H1 (cell line): ENCODE data around the gene C3orf52. TPM values are rescaled to one million over a fixed set of nuclear protein-coding genes. Genes with fewer than 3 reads are reported as not detected.

Experiments
- CTCF ChIA-PET: fragments of 300-600 bp; sonication (Branson Sonifier 250); formaldehyde crosslinking; loops from one replicate; lab custom pipeline; 2021; ENCODE audit not compliant: partially characterized antibody; lab: Charles Lee
- POLR2A ChIA-PET: fragments of 300-600 bp; sonication (Branson Sonifier 250); formaldehyde crosslinking; loops from one replicate; lab custom pipeline; 2021; ENCODE audit warnings: inconsistent platforms; ENCODE audit not compliant: partially characterized antibody; lab: Charles Lee
- DNase-seq, 2 experiments: peaks; one replicate each; pipeline versions ENCODE4 v3.0.0 to v3.0.0-alpha.2; 2010 to 2022; ENCODE audit warnings: low spot score in 2 of 2, low read depth in 1 of 2, mixed read lengths in 1 of 2
- FAIRE-seq: peaks from 2 replicates; lab custom pipeline; 2011; peaks lifted over from hg19 to GRCh38; lab: Jason Lieb, UNC
- H2AFZ ChIP-seq: 2 replicates; pipeline ENCODE4 v1.8.1; 2012; ENCODE audit warnings: low read length, inconsistent platforms
- H2AK5ac ChIP-seq: 2 replicates; pipeline ENCODE4 v1.6.1; 2013; ENCODE audit warnings: low read depth, low read length
- H2BK120ac ChIP-seq: replicated peaks from 2 replicates; pipeline ENCODE3; 2013; ENCODE audit warnings: low read depth, low read length, inconsistent platforms
- H2BK12ac ChIP-seq: 2 replicates; pipeline ENCODE4 v1.6.1; 2013; ENCODE audit warnings: low read depth, low read length
- H2BK15ac ChIP-seq: 2 replicates; pipeline ENCODE4 v1.6.1; 2013; ENCODE audit warnings: low read length
- H2BK20ac ChIP-seq: 2 replicates; pipeline ENCODE4 v1.6.1; 2013; ENCODE audit warnings: low read length
- H2BK5ac ChIP-seq: 2 replicates; pipeline ENCODE4 v1.6.1; 2013; ENCODE audit warnings: low read depth, low read length
- H3K14ac ChIP-seq: 2 replicates; pipeline ENCODE4 v1.6.1; 2013; ENCODE audit warnings: inconsistent platforms; ENCODE audit not compliant: insufficient read length
- H3K18ac ChIP-seq: 2 replicates; pipeline ENCODE4 v1.6.1; 2013; ENCODE audit warnings: low read length; ENCODE audit errors: extremely low read depth
- H3K23ac ChIP-seq: 2 replicates; pipeline ENCODE4 v1.6.1; 2013; ENCODE audit warnings: inconsistent platforms; ENCODE audit not compliant: insufficient read length
- H3K23me2 ChIP-seq: 2 replicates; pipeline ENCODE4 v1.6.1; 2013; ENCODE audit warnings: low read depth, low read length
- H3K27ac ChIP-seq: 2 replicates; pipeline ENCODE4 v1.6.1; 2011; ENCODE audit warnings: low read depth, low read length, inconsistent platforms
- H3K27me3 ChIP-seq, 4 experiments: replicated peaks in 1 of 4; 1 replicate in 1 of 4; 2 replicates in 3 of 4; pipeline versions ENCODE4 v1.6.1 to v1.8.1; 2011 to 2013; ENCODE audit warnings: low read length in 3 of 4, mild to moderate bottlenecking in 3 of 4, inconsistent platforms in 2 of 4, mixed read lengths in 2 of 4, moderate library complexity in 1 of 4; ENCODE audit not compliant: control insufficient read depth in 3 of 4, insufficient read depth in 3 of 4; ENCODE audit errors: extremely low read depth in 1 of 4
- H3K36me3 ChIP-seq, 4 experiments: 2 replicates each; pipeline versions ENCODE4 v1.6.1 to v1.8.1; 2011 to 2013; ENCODE audit warnings: mild to moderate bottlenecking in 4 of 4, low read length in 3 of 4, moderate library complexity in 2 of 4, control low read depth in 1 of 4, inconsistent platforms in 1 of 4; ENCODE audit not compliant: insufficient read depth in 4 of 4, control insufficient read depth in 2 of 4
- H3K4ac ChIP-seq: replicated peaks from 2 replicates; pipeline ENCODE3; 2013; ENCODE audit warnings: low read length, low read depth, mixed read lengths, inconsistent platforms; ENCODE audit not compliant: insufficient read length
- H3K4me1 ChIP-seq, 4 experiments: replicated peaks in 1 of 4; 1 replicate in 1 of 4; 2 replicates in 3 of 4; pipeline versions ENCODE4 v1.6.1 to v1.8.1; 2011 to 2013; ENCODE audit warnings: low read length in 3 of 4, inconsistent platforms in 2 of 4, mixed read lengths in 1 of 4; ENCODE audit not compliant: insufficient read depth in 4 of 4, control insufficient read depth in 3 of 4
- H3K4me2 ChIP-seq, 2 experiments: 2 replicates each; pipeline versions ENCODE4 v1.6.1 to v1.8.1; 2011 to 2013; ENCODE audit warnings: low read depth in 2 of 2, low read length in 2 of 2, control low read depth in 1 of 2, inconsistent platforms in 1 of 2, mild to moderate bottlenecking in 1 of 2; ENCODE audit not compliant: insufficient read depth in 1 of 2
- H3K4me3 ChIP-seq, 4 experiments: fragments of 200-600, 300-600 bp in 1 of 4; sonication (generic), shearing (Covaris generic), sonication (Bioruptor Twin) in 1 of 4; 2 replicates each; pipeline versions ENCODE4 v1.5.1 to v1.8.1; 2011 to 2016; ENCODE audit warnings: low read length in 4 of 4, low read depth in 3 of 4, control low read depth in 2 of 4, inconsistent platforms in 2 of 4, mild to moderate bottlenecking in 2 of 4, mixed read lengths in 1 of 4, moderate library complexity in 1 of 4; ENCODE audit not compliant: insufficient read depth in 2 of 4; ENCODE audit errors: extremely low read depth in 1 of 4
- H3K56ac ChIP-seq: replicated peaks from 2 replicates; pipeline ENCODE3; 2013; ENCODE audit warnings: low read depth, mild to moderate bottlenecking, mixed read lengths, low read length, inconsistent platforms; ENCODE audit not compliant: insufficient read length
- H3K79me1 ChIP-seq: 2 replicates; pipeline ENCODE4 v1.6.1; 2013; ENCODE audit warnings: low read depth, low read length, control low read depth
- H3K79me2 ChIP-seq, 2 experiments: 2 replicates each; pipeline versions ENCODE4 v1.6.1 to v1.8.1; 2012 to 2013; ENCODE audit warnings: low read length in 2 of 2, mild to moderate bottlenecking in 2 of 2, inconsistent platforms in 1 of 2; ENCODE audit not compliant: insufficient read depth in 2 of 2, control insufficient read depth in 1 of 2
- H3K9ac ChIP-seq, 4 experiments: replicated peaks in 1 of 4; 1 replicate in 1 of 4; 2 replicates in 3 of 4; pipeline versions ENCODE4 v1.6.1 to v1.8.1; 2011 to 2013; ENCODE audit warnings: low read depth in 3 of 4, low read length in 3 of 4, control low read depth in 2 of 4, mild to moderate bottlenecking in 2 of 4, moderate library complexity in 2 of 4, inconsistent platforms in 1 of 4; ENCODE audit errors: extremely low read depth in 1 of 4
- H3K9me3 ChIP-seq, 2 experiments: 2 replicates each; pipeline versions ENCODE4 v1.6.1 to v1.8.1; 2012 to 2013; ENCODE audit warnings: mild to moderate bottlenecking in 2 of 2, moderate library complexity in 2 of 2, control low read depth in 1 of 2, inconsistent platforms in 1 of 2, low read depth in 1 of 2, low read length in 1 of 2, mixed read lengths in 1 of 2; ENCODE audit not compliant: insufficient read depth in 2 of 2
- H4K20me1 ChIP-seq, 2 experiments: replicated peaks in 1 of 2; 2 replicates each; pipeline versions ENCODE3 to v1.8.1; 2011 to 2013; ENCODE audit warnings: inconsistent platforms in 2 of 2, low read length in 2 of 2, mild to moderate bottlenecking in 1 of 2; ENCODE audit not compliant: insufficient read depth in 2 of 2, control insufficient read depth in 1 of 2
- H4K5ac ChIP-seq: 2 replicates; pipeline ENCODE4 v1.6.1; 2013; ENCODE audit warnings: low read length, low read depth, mixed read lengths, inconsistent platforms; ENCODE audit not compliant: insufficient read length
- H4K8ac ChIP-seq: 2 replicates; pipeline ENCODE4 v1.8.0; 2013; ENCODE audit warnings: mild to moderate bottlenecking, moderate library complexity, low read length, inconsistent platforms; ENCODE audit not compliant: insufficient read depth; ENCODE audit errors: extremely low read depth
- H4K91ac ChIP-seq: replicated peaks from 2 replicates; pipeline ENCODE3; 2013; ENCODE audit warnings: low read length, mixed read lengths, inconsistent platforms; ENCODE audit not compliant: insufficient read length
- CREB1 ChIP-seq: IDR thresholded peaks from 2 replicates; pipeline ENCODE4 v1.6.1; 2012; ENCODE audit warnings: inconsistent platforms
- SP4 ChIP-seq: IDR thresholded peaks from 2 replicates; pipeline ENCODE4 v1.6.1; 2012; ENCODE audit warnings: low read length, inconsistent platforms
- TAF7 ChIP-seq: optimal IDR thresholded peaks from 2 replicates; pipeline ENCODE3; 2011; ENCODE audit warnings: low read depth, mild to moderate bottlenecking, inconsistent platforms, low read length, moderate library complexity, borderline replicate concordance
- WGBS, 2 experiments: shearing (Covaris generic) in 1 of 2; methylation state at CpG; one replicate each; pipeline versions ENCODE4 v1.1.6 to v1.1.7; 2013 to 2015; ENCODE audit warnings: low lambda C conversion rate in 2 of 2, mixed read lengths in 2 of 2, inconsistent platforms in 1 of 2, low coverage in 1 of 2, missing lambda C conversion rate in 1 of 2; ENCODE audit not compliant: insufficient replicate concordance in 2 of 2, insufficient coverage in 1 of 2, insufficient read length in 1 of 2; ENCODE audit errors: extremely low coverage in 1 of 2, missing lambda C conversion rate in 1 of 2; 5-methylcytosine and 5-hydroxymethylcytosine counted together
- polyA plus RNA-seq, 7 experiments: library from polyadenylated mRNA; depleted of rRNA in 3 of 7; stranded (reverse) in 5 of 7; unstranded in 2 of 7; fragments of >200 nt in 5 of 7; fragments of 200-250 nt in 2 of 7; gene quantifications; 1 replicate in 5 of 7; 2 replicates in 1 of 7; 4 replicates in 1 of 7; pipeline versions ENCODE4 v1.2.1 to v1.2.3, GENCODE V29; 2011 to 2013; ENCODE audit warnings: missing spikeins in 2 of 7, mixed read lengths in 2 of 7
- total RNA-seq: library from RNA; stranded (reverse); fragmentation: NEBNext Ultra II Directional; extraction: Animal tissue kit (Norgen Biotek cat#: 25700); gene quantifications from 2 replicates; pipeline ENCODE4 v1.2.1, GENCODE V29; 2021

The C3orf52 gene
- total and polyA plus RNA-seq, 2 of the 8 experiments (the other 6 are each of a cell fraction or from before 2014, with no cell fraction given): 9.7 to 13.1 TPM

DNA sequence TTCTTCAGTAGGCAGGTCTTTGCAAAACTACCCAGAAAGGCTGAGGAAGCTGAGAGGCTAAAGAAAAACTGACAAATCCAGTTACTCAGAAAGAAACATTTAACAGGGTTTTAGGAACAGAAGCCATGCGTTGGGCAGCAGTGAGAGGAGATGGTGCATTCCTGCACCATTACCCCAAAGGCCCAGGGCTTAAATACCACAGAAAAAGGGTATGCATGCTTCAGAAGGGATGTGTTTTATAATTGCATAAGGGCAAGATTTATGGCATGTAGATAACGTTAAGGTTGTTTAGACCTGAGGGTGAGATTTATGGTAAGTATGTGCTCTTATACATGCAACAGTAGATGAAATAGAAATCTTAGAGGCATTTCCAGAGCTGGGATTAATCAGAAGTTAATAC, 10.0 kb downstream of the C3orf52 start:
- Histone ChIP-seq H3K79me2 (no peaks in the 10 kb centered on the region), H3K36me3 (peaks cover 0 to 6% (median 1%) of the 10 kb centered on the region in 4 experiments; a peak in 2 of 8 replicates), H3K4me2 (no peak overlapping the region), H4K20me1 (no peaks in the 10 kb centered on the region), H3K4me1 (peaks cover 2 to 10% (median 5%) of the 10 kb centered on the region in 4 experiments; a peak in 5 of 7 replicates), H3K79me1 (no peaks in the 10 kb centered on the region; the same call in 1 of the 2 replicates), H4K8ac (no peak overlapping the region), H3K4me3 (no peak overlapping the region), H2BK5ac (no peak overlapping the region), H3K18ac (no peak overlapping the region), H3K23me2 (no peaks in the 10 kb centered on the region), H3K9ac (no peak overlapping the region)
- 80% methylated on average over 2 of the region's 2 CpGs; no CpG with 5 or more reads in 1 of the 2 experiments for WGBS, 2 experiments
- TF ChIP-seq TAF7 (no peak), CREB1 (no peak), SP4 (no peak)
- TF ChIP-seq, all 59 proteins: peak for 0
- no peak overlapping the region for H2AK5ac ChIP-seq
- H2BK120ac ChIP-seq: no peak overlapping the region
- no peak overlapping the region for H2BK15ac ChIP-seq
- H2BK12ac ChIP-seq: no peak overlapping the region
- H3K4ac ChIP-seq: no peak overlapping the region
- DNase-seq (no peak), FAIRE-seq (no peak)
- H3K27ac ChIP-seq: no peak overlapping the region
- H3K23ac ChIP-seq: no peak overlapping the region
- H4K5ac ChIP-seq: no peak overlapping the region
- POLR2A ChIA-PET: no interaction called here
- H4K91ac ChIP-seq: no peak overlapping the region
- no peak overlapping the region for H2BK20ac ChIP-seq
- no peaks in the 10 kb centered on the region for H3K27me3 ChIP-seq
- no peaks in the 10 kb centered on the region for H3K9me3 ChIP-seq
- H3K56ac ChIP-seq: no peak overlapping the region
- no peak overlapping the region for H3K14ac ChIP-seq
- no peak overlapping the region for H2AFZ ChIP-seq
- CTCF ChIA-PET: interaction anchor here (0.7 to 2.1 kb wide), 2 partner anchors 15 to 437 kb away, joined by 3 to 6 read pairs; no protein-coding TSS in a partner anchor
